RWPE1 (cell line): ENCODE data around the gene ATG4D.
"Not testable (repeated sequence)": the region's sequence is repeated elsewhere in the genome, so short reads cannot be mapped to it uniquely, and the experiment has no call there.

Experiments used
- CTCF ChIA-PET: fragments of 350-600 bp; sonication (Branson Sonifier 250); formaldehyde crosslinking; extraction: SDS; loops from one replicate; lab custom pipeline; 2021; lab: Yijun Ruan, JAX
- POLR2A ChIA-PET: fragments of 400-600 bp; formaldehyde crosslinking; extraction: SDS; loops from one replicate; lab custom pipeline; 2020; ENCODE audit warnings: antibody characterized with exemption; ENCODE audit not compliant: low non-redundant PET; lab: Yijun Ruan, JAX
- DNase-seq: peaks from one replicate; pipeline ENCODE4 v3.0.0; 2012; ENCODE audit warnings: low spot score
- H3K27ac ChIP-seq: fragments of 450-650 bp; 2 replicates; pipeline ENCODE4 v1.5.1; 2017
- CTCF ChIP-seq: fragments of 450-650 bp; conservative IDR thresholded peaks from 2 replicates; pipeline ENCODE4 v1.5.1; 2017; ENCODE audit warnings: low read depth, mild to moderate bottlenecking

Gene ATG4D

GRCh38 chr19:10523135-10523636 is 20.5 kb upstream of the ATG4D start:
- H3K27ac ChIP-seq = peak overlapping the region; percentile 91
- CTCF ChIA-PET = interaction anchor here (0.6 to 1.3 kb wide), 3 partner anchors 14 to 119 kb away, joined by 3 to 12 read pairs (median 6); no protein-coding TSS in a partner anchor
- TF ChIP-seq CTCF = no peak
- POLR2A ChIA-PET = interaction anchor here (0.6 kb wide), 1 partner anchor 12 kb away, joined by 3 read pairs; no protein-coding TSS in a partner anchor
- DNase-seq = no peak

DNA sequence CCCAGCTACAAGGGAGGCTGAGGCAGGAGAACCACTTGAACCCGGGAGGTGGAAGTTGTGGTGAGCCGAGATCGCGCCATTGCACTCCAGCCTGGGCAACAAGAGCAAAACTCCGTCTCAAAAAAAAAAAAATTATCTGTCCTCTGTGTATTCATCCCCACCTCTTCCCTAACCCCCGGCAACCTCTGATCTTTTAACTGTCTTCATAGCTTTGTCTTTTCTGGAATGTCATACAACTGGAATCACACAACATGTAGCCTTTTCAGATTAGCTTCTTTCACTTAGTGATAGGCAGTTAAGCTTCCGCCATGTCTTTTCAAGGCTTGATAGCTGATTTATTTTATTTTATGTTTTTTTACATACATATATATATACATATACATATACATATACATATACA is 18.1 kb upstream of the ATG4D start:
- DNase-seq = no peak
- TF ChIP-seq CTCF = no peak
- no peak overlapping the region for H3K27ac ChIP-seq
- ChIA-PET CTCF (interaction anchor here (0.6 kb wide), 1 partner anchor 20 kb away, joined by 3 read pairs; no protein-coding TSS in a partner anchor), POLR2A (no interaction called here)

DNA sequence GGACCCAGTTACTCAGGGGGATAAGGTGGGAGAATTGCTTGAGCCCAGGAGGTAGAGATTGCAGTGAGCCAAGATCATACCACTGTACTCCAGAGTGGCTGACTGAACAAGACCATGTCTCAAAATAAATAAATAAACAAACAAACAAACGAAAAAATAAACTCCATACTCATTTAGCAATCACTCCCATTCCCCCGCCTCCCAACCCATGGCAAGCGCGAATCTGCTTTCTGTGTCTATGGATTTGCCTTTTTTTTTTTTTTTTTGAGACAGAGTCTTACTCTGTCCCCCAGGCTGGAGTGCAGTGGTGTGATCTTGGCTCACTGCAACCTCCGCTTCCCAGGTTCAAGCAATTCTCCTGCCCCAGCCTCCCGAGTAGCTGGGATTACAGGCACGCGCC is 16.8 kb upstream of the ATG4D start:
- POLR2A ChIA-PET, DNase-seq, CTCF ChIA-PET, H3K27ac ChIP-seq: not testable (repeated sequence)

DNA sequence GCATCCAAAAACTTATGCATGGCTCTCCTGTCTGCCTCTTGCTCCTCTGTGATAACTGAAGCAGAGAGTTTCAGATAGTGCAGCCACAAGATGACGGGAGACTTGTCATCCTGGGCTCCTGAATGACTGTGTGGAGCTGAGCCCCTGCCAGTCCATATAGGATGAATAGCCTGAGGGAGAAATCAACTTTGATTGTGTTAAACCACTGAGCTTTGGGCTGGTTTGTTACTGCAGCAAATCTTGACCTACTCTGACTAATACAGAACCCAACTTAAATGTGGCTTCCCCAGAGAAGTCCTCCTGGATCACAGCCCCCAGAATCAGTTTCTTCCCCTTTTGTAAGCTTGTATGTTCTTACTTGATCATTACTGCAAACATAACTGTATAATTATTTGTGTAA is 11.2 kb upstream of the ATG4D start:
- POLR2A ChIA-PET = no interaction called here
- H3K27ac ChIP-seq = peak overlapping the region; percentile 97
- CTCF ChIA-PET = interaction anchor here (0.6 to 1.7 kb wide), 2 partner anchors 10 to 133 kb away, joined by 4 read pairs; no protein-coding TSS in a partner anchor
- DNase-seq = no peak
- TF ChIP-seq CTCF = no peak

- POLR2A ChIA-PET = interaction anchor here (0.7 kb wide), 1 partner anchor 173 kb away, joined by 7 read pairs; no protein-coding TSS in a partner anchor
- peak overlapping the region; percentile 97 for H3K27ac ChIP-seq
- TF ChIP-seq CTCF = no peak
- peak; percentile 71 for DNase-seq
- CTCF ChIA-PET = interaction anchor here (0.6 kb wide), 1 partner anchor 218 kb away, joined by 3 read pairs; no protein-coding TSS in a partner anchor
Measured at GRCh38 chr19:10533646-10534386, 9.9 kb upstream of the ATG4D start.

GRCh38 chr19:10535613-10536012 is 8.1 kb upstream of the ATG4D start:
- CTCF ChIA-PET = interaction anchor here (0.6 kb wide), 4 partner anchors 11 to 113 kb away, joined by 3 to 5 read pairs (median 3); no protein-coding TSS in a partner anchor

More at GRCh38 chr19:10535613-10536012, 8.1 kb upstream of the ATG4D start:
- TF ChIP-seq CTCF = no peak
- POLR2A ChIA-PET = interaction anchor here (0.6 to 0.8 kb wide), 4 partner anchors 16 to 39 kb away, joined by 4 to 9 read pairs (median 6); partner anchors contain the start of gene KRI1
- peak; percentile 89 for DNase-seq
- H3K27ac ChIP-seq = peak overlapping the region; percentile 97
